ENCODE data around the gene DLX3. TPM values are rescaled to one million over a fixed set of nuclear protein-coding genes. Genes with fewer than 3 reads are reported as not detected.

DLX3 gene
- total RNA-seq, 1 experiment from 2014 or later: 1.2 TPM

GRCh38 chr17:49956780-49957179, 38.2 kb downstream of the DLX3 start:
- H4K20me1 ChIP-seq (ENCODE audit: control insufficient read depth, insufficient read depth, insufficient read length): no peaks in the 10 kb centered on the region
- TF ChIP-seq, protein P1, sequence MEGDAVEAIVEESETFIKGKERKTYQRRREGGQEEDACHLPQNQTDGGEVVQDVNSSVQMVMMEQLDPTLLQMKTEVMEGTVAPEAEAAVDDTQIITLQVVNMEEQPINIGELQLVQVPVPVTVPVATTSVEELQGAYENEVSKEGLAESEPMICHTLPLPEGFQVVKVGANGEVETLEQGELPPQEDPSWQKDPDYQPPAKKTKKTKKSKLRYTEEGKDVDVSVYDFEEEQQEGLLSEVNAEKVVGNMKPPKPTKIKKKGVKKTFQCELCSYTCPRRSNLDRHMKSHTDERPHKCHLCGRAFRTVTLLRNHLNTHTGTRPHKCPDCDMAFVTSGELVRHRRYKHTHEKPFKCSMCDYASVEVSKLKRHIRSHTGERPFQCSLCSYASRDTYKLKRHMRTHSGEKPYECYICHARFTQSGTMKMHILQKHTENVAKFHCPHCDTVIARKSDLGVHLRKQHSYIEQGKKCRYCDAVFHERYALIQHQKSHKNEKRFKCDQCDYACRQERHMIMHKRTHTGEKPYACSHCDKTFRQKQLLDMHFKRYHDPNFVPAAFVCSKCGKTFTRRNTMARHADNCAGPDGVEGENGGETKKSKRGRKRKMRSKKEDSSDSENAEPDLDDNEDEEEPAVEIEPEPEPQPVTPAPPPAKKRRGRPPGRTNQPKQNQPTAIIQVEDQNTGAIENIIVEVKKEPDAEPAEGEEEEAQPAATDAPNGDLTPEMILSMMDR (conservative IDR thresholded peaks at IDR 0.05): no peak
- H4K5ac ChIP-seq (ENCODE audit: insufficient read length, low read depth, low read length): no peak overlapping the region
- no peaks in the 10 kb centered on the region; a peak in 2 of 5 replicates for H3K9me3 Mint-ChIP-seq
- no peak overlapping the region for H3K23ac ChIP-seq (ENCODE audit: insufficient read length, low read depth, low read length)
- H3K79me1 ChIP-seq (ENCODE audit: insufficient read depth, low read depth, low read length, poor library complexity, severe bottlenecking): no peaks in the 10 kb centered on the region
- H4K91ac ChIP-seq (ENCODE audit: insufficient read length, low read depth, low read length): no peak overlapping the region
- peaks cover 15 to 30% of the 10 kb centered on the region in 2 experiments for H3K4me1 Mint-ChIP-seq
- H3K27ac Mint-ChIP-seq: no peak overlapping the region
- H3K27me3 ChIP-seq (ENCODE audit: insufficient read depth, low read length): peaks cover 3% of the 10 kb centered on the region; the same call in 1 of the 2 replicates
- no peak overlapping the region for H2BK15ac ChIP-seq (ENCODE audit: low read depth, low read length)
- no peak overlapping the region for H2BK120ac ChIP-seq (ENCODE audit: low read depth, low read length, poor library complexity, severe bottlenecking)
- no peak overlapping the region for H4K8ac ChIP-seq (replicated peaks; ENCODE audit: insufficient read length, low read depth, low read length)
- WGBS (ENCODE audit: extremely low coverage, insufficient read length, low lambda C conversion rate): no CpG with 5 or more reads among the region's 4 CpGs
- no peak overlapping the region for H3K4me2 ChIP-seq (ENCODE audit: insufficient read depth, insufficient read length, low read length)
- no peak overlapping the region for H2BK12ac ChIP-seq (ENCODE audit: insufficient read length, low read depth, low read length)
- H3K4me3 Mint-ChIP-seq: no peak overlapping the region
- H3K23me2 ChIP-seq (ENCODE audit: insufficient read length, low read depth, low read length, poor library complexity, severe bottlenecking): no peaks in the 10 kb centered on the region
- H3K18ac ChIP-seq (ENCODE audit: insufficient read length, low read depth, low read length): no peak overlapping the region
- H3K4me1 ChIP-seq (ENCODE audit: insufficient read depth, low read length): no peaks in the 10 kb centered on the region
- H2AK5ac ChIP-seq (ENCODE audit: insufficient read length, low read length): no peak overlapping the region
- no peaks in the 10 kb centered on the region; the same call in 1 of the 2 replicates for H3K79me2 ChIP-seq (ENCODE audit: insufficient read depth, low read length)
- H3K27ac ChIP-seq (ENCODE audit: insufficient read length, low read depth, low read length): no peak overlapping the region
- no peaks in the 10 kb centered on the region for H3K9me3 ChIP-seq (ENCODE audit: control insufficient read depth, low read depth, low read length)
- no peak overlapping the region for H3K14ac ChIP-seq (ENCODE audit: insufficient read depth, low read length)
- H2BK20ac ChIP-seq (ENCODE audit: low read depth, low read length, poor library complexity, severe bottlenecking): no peak overlapping the region
- H2AFZ ChIP-seq (ENCODE audit: low read length): no peak overlapping the region
- no peak overlapping the region for H2BK5ac ChIP-seq (ENCODE audit: insufficient read length, low read length)
- no peak overlapping the region for H3K4ac ChIP-seq (ENCODE audit: low read depth, low read length)
- no peak for DNase-seq
- H3K56ac ChIP-seq (ENCODE audit: insufficient read length, low read depth, low read length): no peak overlapping the region
- no peak overlapping the region for H3T11ph ChIP-seq (ENCODE audit: low read length)
- H3K9ac ChIP-seq (ENCODE audit: extremely low read depth, insufficient read length, low read length): no peak overlapping the region
- H3K36me3 Mint-ChIP-seq (ENCODE audit: insufficient read depth in 1 of 3, low read depth in 3 of 3): no peaks in the 10 kb centered on the region
- peaks cover 87% of the 10 kb centered on the region for H3K27me3 Mint-ChIP-seq (ENCODE audit: low read depth)
